NCI-H128 (cell line): ENCODE results near the gene BOLA3.
"Not testable (repeated sequence)": the region's sequence is repeated elsewhere in the genome, so short reads cannot be mapped to it uniquely, and the experiment has no call there.

Experiments
- DNase-seq: peaks from one replicate; lab custom pipeline; 2025; ENCODE audit not compliant: unreplicated experiment; lab: John Stamatoyannopoulos, UW

BOLA3 gene

GRCh38 chr2:74147727-74148456 lies at the start of gene BOLA3:
Gene BOLA3 (minus strand): TSS chr2:74147912. CDS start chr2:74147874, 38 bp downstream.
- peak; percentile 58 for DNase-seq

GRCh38 chr2:74197049-74197448 lies 49.3 kb upstream of the BOLA3 start:
- DNase-seq: no peak

- DNase-seq: no peak
These were observed 47.1 kb upstream of the BOLA3 start for GRCh38 chr2:74194799-74195198.

- no peak for DNase-seq
These were observed 44.1 kb upstream of the BOLA3 start for GRCh38 chr2:74191596-74192380.

- DNase-seq: no peak
These were observed 41.0 kb upstream of the BOLA3 start for GRCh38 chr2:74188696-74189095.

- no peak for DNase-seq
These were observed 40.4 kb upstream of the BOLA3 start for GRCh38 chr2:74188018-74188601.

- not testable (repeated sequence) for DNase-seq
These were observed 39.0 kb upstream of the BOLA3 start for GRCh38 chr2:74186706-74187105.

- DNase-seq: no peak
These were observed 38.3 kb upstream of the BOLA3 start for GRCh38 chr2:74186038-74186437.

- DNase-seq: no peak
These were observed 36.2 kb upstream of the BOLA3 start for GRCh38 chr2:74183878-74184277.

GRCh38 chr2:74181739-74182138 lies 34.0 kb upstream of the BOLA3 start:
- DNase-seq: no peak

- no peak for DNase-seq
These were observed 31.6 kb upstream of the BOLA3 start for GRCh38 chr2:74179063-74179865.

GRCh38 chr2:74178211-74179062 lies 30.7 kb upstream of the BOLA3 start, which contains the start of gene MOB1A:
Gene MOB1A (minus strand): TSS chr2:74178879. CDS start chr2:74178674, 205 bp downstream.
- DNase-seq: peak; percentile 99

- no peak for DNase-seq
These were observed 30.0 kb upstream of the BOLA3 start for GRCh38 chr2:74177696-74178095.

- no peak for DNase-seq
These were observed 27.2 kb upstream of the BOLA3 start for GRCh38 chr2:74174909-74175308.

GRCh38 chr2:74168739-74169138 lies 21.0 kb upstream of the BOLA3 start:
- no peak for DNase-seq

- no peak for DNase-seq
These were observed 17.0 kb upstream of the BOLA3 start for GRCh38 chr2:74164761-74165160.

GRCh38 chr2:74162951-74163350 lies 15.2 kb upstream of the BOLA3 start:
- no peak for DNase-seq

GRCh38 chr2:74155830-74156229 lies 8.1 kb upstream of the BOLA3 start:
- no peak for DNase-seq

- DNase-seq: no peak
These were observed 5.2 kb upstream of the BOLA3 start for GRCh38 chr2:74152954-74153353.
